Measurements from ENCODE around the gene SPEN.
A peak's percentile ranks its signal among the peaks of the same experiment; 100 is the strongest.
"Not testable (repeated sequence)": the region's sequence is repeated elsewhere in the genome, so short reads cannot be mapped to it uniquely, and the experiment has no call there.

SPEN gene

GRCh38 chr1:15835205-15835740, 12.2 kb upstream of the SPEN start:
- no peak for TF ChIP-seq POLR2AphosphoS5 (IDR thresholded peaks at IDR 0.05; ENCODE audit: low read depth, low read length)
- no peak for TF ChIP-seq TAF1 (IDR thresholded peaks at IDR 0.05; ENCODE audit: borderline replicate concordance, low read depth, low read length)
- TF ChIP-seq POLR2A (IDR thresholded peaks at IDR 0.05; ENCODE audit: low read depth, low read length) = no peak; the same call in 1 of the 2 replicates
- no peak for DNase-seq (ENCODE audit: insufficient read length)
- FAIRE-seq = no peak

DNA sequence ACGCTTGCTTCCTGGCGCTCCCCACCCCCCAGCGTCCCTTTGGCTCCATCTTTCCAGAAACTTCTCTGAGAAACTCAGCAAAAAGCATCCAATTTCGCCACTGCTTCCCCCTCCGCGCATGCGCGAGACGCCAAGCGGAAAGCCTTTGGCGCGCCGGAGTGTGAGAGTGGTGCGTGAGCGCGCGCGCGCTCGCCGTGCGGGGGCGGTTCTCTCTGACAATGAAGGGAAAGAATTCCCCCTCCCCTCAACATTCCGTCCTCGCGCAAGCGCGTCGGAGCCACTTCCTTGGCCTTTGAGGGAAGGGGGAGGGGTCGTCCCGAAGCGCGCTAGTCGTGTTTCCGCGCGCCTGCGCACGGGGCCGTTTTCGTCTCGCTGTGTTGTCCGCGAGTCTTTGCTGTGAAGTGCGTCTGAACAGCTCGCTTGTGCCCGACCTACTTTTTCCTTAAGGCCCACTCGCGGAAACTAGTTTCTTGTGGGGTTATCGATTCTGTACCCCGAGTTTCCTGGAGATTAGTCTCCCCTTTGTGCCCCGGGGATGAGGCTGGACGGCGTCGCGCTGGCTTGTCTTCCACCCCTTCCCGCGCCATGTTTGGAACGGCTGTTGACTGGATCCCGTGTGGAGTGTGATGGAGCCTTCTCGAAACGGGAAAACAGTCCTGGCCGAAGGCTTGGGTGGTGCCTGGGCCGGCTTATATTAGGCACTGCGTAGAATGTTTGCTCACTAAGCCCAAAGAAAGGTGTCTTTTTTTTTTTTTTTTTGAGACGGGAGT, 11.6 kb upstream of the SPEN start:
- FAIRE-seq (peak; percentile 99), DNase-seq (ENCODE audit: insufficient read length) (peak; percentile 76)
- TF ChIP-seq POLR2A (IDR thresholded peaks at IDR 0.05; ENCODE audit: low read depth, low read length) (peak; percentile 78), TAF1 (IDR thresholded peaks at IDR 0.05; ENCODE audit: borderline replicate concordance, low read depth, low read length) (0 out of 2 replicates have a peak, but pooled peaks have one; percentile 39), POLR2AphosphoS5 (IDR thresholded peaks at IDR 0.05; ENCODE audit: low read depth, low read length) (peak; percentile 82)

- not testable (repeated sequence) for FAIRE-seq
Measured at GRCh38 chr1:15836511-15836771, 11.1 kb upstream of the SPEN start.

DNA sequence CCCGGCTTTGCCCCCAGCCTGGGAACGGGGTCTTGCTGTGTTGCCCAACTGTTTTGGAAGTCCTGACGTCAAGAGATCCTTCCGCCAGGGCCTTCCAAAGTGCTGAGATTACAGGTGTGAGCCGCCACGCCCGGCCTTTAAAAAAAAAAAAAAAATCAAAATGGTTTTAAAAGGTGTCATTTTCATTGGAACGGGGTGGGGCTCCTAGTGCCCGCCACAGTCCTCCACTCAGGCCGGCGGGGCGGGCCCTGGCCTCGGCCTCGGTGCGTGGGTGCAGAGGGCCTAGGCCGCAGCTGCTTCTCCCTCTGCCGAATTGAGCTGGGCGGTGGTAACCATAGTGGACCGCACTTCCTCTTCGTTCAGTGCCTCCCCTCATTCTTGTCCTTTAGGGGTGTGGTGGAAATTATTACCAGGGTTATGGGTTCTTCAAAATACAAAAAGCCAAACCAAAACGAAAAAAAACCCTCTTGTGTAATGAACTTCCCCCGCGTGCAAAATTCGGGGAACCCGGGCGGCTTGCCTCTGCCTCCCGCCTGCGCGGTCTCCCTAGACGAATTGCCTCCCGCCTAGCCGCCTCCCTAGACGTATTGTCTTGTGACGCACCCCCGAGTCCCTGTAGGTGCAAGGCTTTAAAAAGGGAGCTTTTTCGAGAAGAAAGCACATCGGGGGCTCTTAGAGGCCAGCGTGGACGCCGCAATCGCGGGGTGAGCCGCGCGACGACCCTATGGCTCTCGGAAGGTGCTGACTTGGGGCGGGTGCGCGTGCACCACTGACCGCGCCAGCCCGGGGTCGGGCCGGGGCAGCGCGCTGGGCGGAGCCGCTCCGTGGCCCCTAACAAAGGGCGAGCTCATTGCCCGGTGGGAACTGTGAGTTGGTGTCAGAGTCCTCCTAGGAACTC, 10.5 kb upstream of the SPEN start:
- peak; percentile 66 for FAIRE-seq

More at GRCh38 chr1:15836511-15836771, 11.1 kb upstream of the SPEN start:
- DNase-seq (ENCODE audit: insufficient read length) = not testable (repeated sequence)

GRCh38 chr1:15837931-15838330, 9.6 kb upstream of the SPEN start:
- no peak for FAIRE-seq
- no peak for DNase-seq (ENCODE audit: insufficient read length)
- TF ChIP-seq POLR2AphosphoS5 (IDR thresholded peaks at IDR 0.05; ENCODE audit: low read depth, low read length) (no peak), POLR2A (IDR thresholded peaks at IDR 0.05; ENCODE audit: low read depth, low read length) (no peak), TAF1 (IDR thresholded peaks at IDR 0.05; ENCODE audit: borderline replicate concordance, low read depth, low read length) (no peak)

More for the DNA sequence above, 10.5 kb upstream of the SPEN start:
- DNase-seq (ENCODE audit: insufficient read length) = no peak
- TF ChIP-seq POLR2A (IDR thresholded peaks at IDR 0.05; ENCODE audit: low read depth, low read length) (peak; percentile 49; the same call in 1 of the 2 replicates), POLR2AphosphoS5 (IDR thresholded peaks at IDR 0.05; ENCODE audit: low read depth, low read length) (no peak)

DNA sequence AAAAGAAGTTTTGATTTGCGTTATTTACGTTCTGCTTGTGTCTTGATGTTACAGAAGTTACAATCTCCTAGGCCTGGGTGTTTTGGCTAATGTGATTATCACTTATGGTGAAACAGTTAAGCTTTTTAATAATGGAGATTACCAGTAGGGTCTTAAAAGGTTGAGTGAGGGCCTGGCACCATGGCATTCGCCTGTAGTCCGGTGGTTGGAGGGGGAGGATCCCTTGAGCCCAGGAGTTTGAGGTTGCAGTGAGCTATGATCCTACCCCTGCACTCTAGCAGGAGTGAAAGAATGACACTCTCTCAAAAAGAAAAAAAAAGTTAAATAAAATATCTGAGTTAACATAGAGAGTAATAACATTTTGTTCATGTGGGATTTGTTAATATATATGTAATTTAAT, 8.8 kb upstream of the SPEN start:
- TF ChIP-seq POLR2A (IDR thresholded peaks at IDR 0.05; ENCODE audit: low read depth, low read length) = no peak
- no peak for TF ChIP-seq TAF1 (IDR thresholded peaks at IDR 0.05; ENCODE audit: borderline replicate concordance, low read depth, low read length)
- no peak for TF ChIP-seq POLR2AphosphoS5 (IDR thresholded peaks at IDR 0.05; ENCODE audit: low read depth, low read length)
- no peak for FAIRE-seq
- DNase-seq (ENCODE audit: insufficient read length) = no peak

GRCh38 chr1:15843826-15844572, 3.5 kb upstream of the SPEN start:
- no peak for DNase-seq (ENCODE audit: insufficient read length)
- no peak for TF ChIP-seq POLR2AphosphoS5 (IDR thresholded peaks at IDR 0.05; ENCODE audit: low read depth, low read length)
- no peak for TF ChIP-seq TAF1 (IDR thresholded peaks at IDR 0.05; ENCODE audit: borderline replicate concordance, low read depth, low read length)
- no peak for TF ChIP-seq POLR2A (IDR thresholded peaks at IDR 0.05; ENCODE audit: low read depth, low read length)
- no peak for FAIRE-seq

DNA sequence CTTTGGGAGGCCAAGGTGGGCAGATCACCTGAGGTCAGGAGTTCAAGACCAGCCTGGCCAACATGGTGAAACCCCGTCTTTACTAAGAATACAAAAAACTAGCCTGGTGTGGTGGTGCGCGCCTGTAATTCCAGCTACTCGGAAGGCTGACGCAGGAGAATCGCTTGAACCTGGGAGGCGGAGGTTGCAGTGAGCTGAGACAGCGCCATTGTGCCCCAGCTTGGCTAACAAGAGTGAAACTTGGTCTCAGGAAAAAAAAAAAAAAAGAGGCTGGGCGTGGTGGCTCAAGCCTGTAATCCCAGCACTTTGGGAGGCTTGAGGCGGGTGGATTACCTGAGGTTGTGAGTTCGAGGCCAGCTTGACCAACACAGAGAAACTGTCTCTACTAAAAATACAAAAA, 1.5 kb upstream of the SPEN start:
- FAIRE-seq; DNase-seq (ENCODE audit: insufficient read length): not testable (repeated sequence)

GRCh38 chr1:15847893-15848142, 311 bp downstream of the SPEN start:
- FAIRE-seq = no peak
- DNase-seq (ENCODE audit: insufficient read length) = no peak

DNA sequence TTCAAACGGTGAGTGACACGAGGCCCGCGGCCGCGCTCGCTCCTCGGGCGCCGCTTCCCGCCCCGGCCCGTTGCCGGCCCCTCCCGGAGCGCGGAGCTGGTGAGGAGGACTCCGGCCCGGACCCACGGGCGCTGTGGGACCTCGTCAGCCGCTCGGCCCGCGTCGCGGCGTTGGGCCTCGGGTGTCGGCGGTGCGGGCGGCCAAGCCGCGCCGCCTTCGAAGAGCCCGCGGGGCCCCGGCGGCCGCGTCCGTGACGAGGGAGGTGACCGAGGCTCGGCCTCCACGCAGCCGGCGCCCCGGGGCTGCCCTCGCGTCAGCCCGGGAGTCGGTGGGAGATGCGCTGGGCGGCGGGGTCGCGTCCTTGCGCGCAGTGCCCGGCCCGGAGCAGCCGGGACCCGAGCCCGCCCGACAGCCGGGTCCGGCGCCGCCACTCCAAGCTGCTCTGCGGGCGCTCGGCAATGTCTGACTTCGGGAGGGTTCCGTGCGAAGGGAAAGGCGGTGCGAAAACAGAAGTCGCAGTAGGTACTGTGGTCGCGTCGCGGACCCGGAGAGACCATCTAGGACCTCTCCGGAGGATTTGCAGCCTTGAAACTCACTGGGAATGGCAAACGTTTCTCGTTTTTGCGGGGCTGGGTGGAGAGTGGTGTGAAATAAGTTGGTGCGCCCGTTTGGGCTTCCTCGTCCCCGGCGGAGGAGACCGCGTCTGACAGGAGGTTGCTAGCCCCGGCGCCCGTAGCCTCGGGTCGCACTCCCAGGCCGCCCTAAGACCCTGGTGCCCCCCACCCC, 829 bp downstream of the SPEN start:
- DNase-seq (ENCODE audit: insufficient read length) (no peak), FAIRE-seq (no peak)
- TF ChIP-seq POLR2A (IDR thresholded peaks at IDR 0.05; ENCODE audit: low read depth, low read length) = peak; percentile 22; the same call in 1 of the 2 replicates
- no peak for TF ChIP-seq TAF1 (IDR thresholded peaks at IDR 0.05; ENCODE audit: borderline replicate concordance, low read depth, low read length)
- 0 out of 2 replicates have a peak, but pooled peaks have one; percentile 11 for TF ChIP-seq POLR2AphosphoS5 (IDR thresholded peaks at IDR 0.05; ENCODE audit: low read depth, low read length)

More at GRCh38 chr1:15847893-15848142, 311 bp downstream of the SPEN start:
- TF ChIP-seq POLR2AphosphoS5 (IDR thresholded peaks at IDR 0.05; ENCODE audit: low read depth, low read length) (no peak), POLR2A (IDR thresholded peaks at IDR 0.05; ENCODE audit: low read depth, low read length) (no peak), TAF1 (IDR thresholded peaks at IDR 0.05; ENCODE audit: borderline replicate concordance, low read depth, low read length) (no peak)
